Measurements from ENCODE around the gene TBC1D22A. TPM values are rescaled to one million over a fixed set of nuclear protein-coding genes. Genes with fewer than 3 reads are reported as not detected.

The TBC1D22A gene
- total RNA-seq, 2 donors from 2014 or later = 21.0 to 27.9 TPM

DNA sequence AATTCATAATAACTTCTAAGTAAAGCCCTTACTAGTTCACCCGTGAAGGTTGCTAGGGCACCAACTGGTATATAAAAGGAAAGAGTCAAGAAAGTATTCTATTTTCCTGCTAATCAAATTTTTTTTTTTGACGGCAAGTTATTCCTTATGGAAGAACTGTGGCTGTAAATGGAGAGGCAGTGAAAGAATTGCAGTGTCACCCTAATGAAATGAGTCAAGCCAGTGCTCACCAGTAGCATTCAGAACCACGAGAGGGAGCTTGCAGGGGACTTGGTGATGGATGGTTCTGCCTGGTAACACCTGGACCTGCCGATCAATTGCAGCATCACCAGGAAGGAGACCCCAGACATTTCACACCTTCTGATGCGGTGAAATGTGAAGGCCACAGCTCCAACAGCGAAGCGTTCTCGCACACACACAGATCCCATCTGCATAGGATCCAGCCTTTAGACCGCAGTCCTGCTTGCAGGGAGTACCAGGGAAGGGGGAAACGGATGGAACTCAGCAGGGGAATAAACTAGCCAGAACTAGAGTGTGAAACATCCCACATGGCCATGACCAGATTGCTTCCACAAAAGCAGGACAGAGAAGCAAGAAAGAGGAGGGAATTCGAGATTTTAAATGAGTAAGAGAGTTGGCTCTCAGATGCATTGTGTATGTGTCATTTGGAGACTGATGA is 326.2 kb downstream of the TBC1D22A start:
- peak overlapping the region; percentile 28 for H3K27ac ChIP-seq (ENCODE audit: low read depth, low read length)
- peaks cover 17% of the 10 kb centered on the region for H3K9me3 Mint-ChIP-seq
- no peak overlapping the region for H3K9ac ChIP-seq (ENCODE audit: extremely low read depth, low read length, poor library complexity, severe bottlenecking)
- H3K4me1 Mint-ChIP-seq = peaks cover 34% of the 10 kb centered on the region
- H3K4me3 Mint-ChIP-seq = no peak overlapping the region
- WGBS, 2 experiments (ENCODE audit: insufficient coverage in 1 of 2, insufficient read length in 1 of 2) = 77 to 85% methylated on average over 3 to 11 of the region's 11 CpGs
- H3K27me3 Mint-ChIP-seq (ENCODE audit: insufficient read depth) = no peaks in the 10 kb centered on the region
- H3K4me1 ChIP-seq (ENCODE audit: control insufficient read depth, insufficient read depth, low read length) = no peaks in the 10 kb centered on the region
- H3K27ac Mint-ChIP-seq = no peak overlapping the region
- no peak for DNase-seq
- no peaks in the 10 kb centered on the region for H3K27me3 ChIP-seq (ENCODE audit: control insufficient read depth, insufficient read depth, low read length, poor library complexity, severe bottlenecking)
- peaks cover 5% of the 10 kb centered on the region for H3K9me3 ChIP-seq (ENCODE audit: control insufficient read depth, low read length)
- TF ChIP-seq, protein P1, sequence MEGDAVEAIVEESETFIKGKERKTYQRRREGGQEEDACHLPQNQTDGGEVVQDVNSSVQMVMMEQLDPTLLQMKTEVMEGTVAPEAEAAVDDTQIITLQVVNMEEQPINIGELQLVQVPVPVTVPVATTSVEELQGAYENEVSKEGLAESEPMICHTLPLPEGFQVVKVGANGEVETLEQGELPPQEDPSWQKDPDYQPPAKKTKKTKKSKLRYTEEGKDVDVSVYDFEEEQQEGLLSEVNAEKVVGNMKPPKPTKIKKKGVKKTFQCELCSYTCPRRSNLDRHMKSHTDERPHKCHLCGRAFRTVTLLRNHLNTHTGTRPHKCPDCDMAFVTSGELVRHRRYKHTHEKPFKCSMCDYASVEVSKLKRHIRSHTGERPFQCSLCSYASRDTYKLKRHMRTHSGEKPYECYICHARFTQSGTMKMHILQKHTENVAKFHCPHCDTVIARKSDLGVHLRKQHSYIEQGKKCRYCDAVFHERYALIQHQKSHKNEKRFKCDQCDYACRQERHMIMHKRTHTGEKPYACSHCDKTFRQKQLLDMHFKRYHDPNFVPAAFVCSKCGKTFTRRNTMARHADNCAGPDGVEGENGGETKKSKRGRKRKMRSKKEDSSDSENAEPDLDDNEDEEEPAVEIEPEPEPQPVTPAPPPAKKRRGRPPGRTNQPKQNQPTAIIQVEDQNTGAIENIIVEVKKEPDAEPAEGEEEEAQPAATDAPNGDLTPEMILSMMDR (conservative IDR thresholded peaks at IDR 0.05) = no peak
- no peak overlapping the region for H3K4me3 ChIP-seq (ENCODE audit: low read length)
- H3K36me3 ChIP-seq (ENCODE audit: control insufficient read depth, insufficient read depth, low read length) = no peaks in the 10 kb centered on the region
- H3K36me3 Mint-ChIP-seq (ENCODE audit: low read depth) = peaks cover 13% of the 10 kb centered on the region

DNA sequence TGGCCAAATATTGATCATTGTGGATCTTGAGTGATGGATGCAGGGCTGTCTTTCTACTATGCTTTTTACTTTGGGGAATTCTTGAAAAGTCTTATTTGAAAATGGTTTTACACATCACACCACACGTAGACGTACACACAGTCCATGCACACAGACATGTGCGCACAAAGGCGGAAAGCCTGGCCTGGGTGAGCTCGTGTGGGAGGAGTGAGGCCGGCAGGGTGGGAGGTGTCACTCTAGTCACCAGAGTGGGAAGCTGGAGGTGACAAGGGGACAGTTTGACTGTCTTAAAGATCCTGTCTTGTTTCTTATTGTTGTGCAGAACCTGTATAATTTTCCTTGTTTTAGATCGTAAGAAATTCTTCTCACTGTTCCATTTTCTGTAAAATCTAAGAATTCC is 326.9 kb downstream of the TBC1D22A start:
- H3K4me1 Mint-ChIP-seq = peaks cover 31% of the 10 kb centered on the region
- Histone ChIP-seq H3K36me3 (ENCODE audit: control insufficient read depth, insufficient read depth, low read length) (no peaks in the 10 kb centered on the region), H3K27me3 (ENCODE audit: control insufficient read depth, insufficient read depth, low read length, poor library complexity, severe bottlenecking) (no peaks in the 10 kb centered on the region), H3K9ac (ENCODE audit: extremely low read depth, low read length, poor library complexity, severe bottlenecking) (no peak overlapping the region), H3K9me3 (ENCODE audit: control insufficient read depth, low read length) (peaks cover 11% of the 10 kb centered on the region), H3K27ac (ENCODE audit: low read depth, low read length) (no peak overlapping the region), H3K4me1 (ENCODE audit: control insufficient read depth, insufficient read depth, low read length) (no peaks in the 10 kb centered on the region), H3K4me3 (ENCODE audit: low read length) (no peak overlapping the region)
- H3K4me3 Mint-ChIP-seq = no peak overlapping the region
- no peak for DNase-seq
- H3K36me3 Mint-ChIP-seq (ENCODE audit: low read depth) = peaks cover 21% of the 10 kb centered on the region
- no peak overlapping the region for H3K27ac Mint-ChIP-seq
- H3K27me3 Mint-ChIP-seq (ENCODE audit: insufficient read depth) = no peaks in the 10 kb centered on the region
- WGBS, 2 experiments (ENCODE audit: insufficient coverage in 1 of 2, insufficient read length in 1 of 2) = 95 to 100% methylated on average over 1 to 7 of the region's 7 CpGs
- H3K9me3 Mint-ChIP-seq = peaks cover 24% of the 10 kb centered on the region
- TF ChIP-seq, protein P1 (conservative IDR thresholded peaks at IDR 0.05) = no peak

DNA sequence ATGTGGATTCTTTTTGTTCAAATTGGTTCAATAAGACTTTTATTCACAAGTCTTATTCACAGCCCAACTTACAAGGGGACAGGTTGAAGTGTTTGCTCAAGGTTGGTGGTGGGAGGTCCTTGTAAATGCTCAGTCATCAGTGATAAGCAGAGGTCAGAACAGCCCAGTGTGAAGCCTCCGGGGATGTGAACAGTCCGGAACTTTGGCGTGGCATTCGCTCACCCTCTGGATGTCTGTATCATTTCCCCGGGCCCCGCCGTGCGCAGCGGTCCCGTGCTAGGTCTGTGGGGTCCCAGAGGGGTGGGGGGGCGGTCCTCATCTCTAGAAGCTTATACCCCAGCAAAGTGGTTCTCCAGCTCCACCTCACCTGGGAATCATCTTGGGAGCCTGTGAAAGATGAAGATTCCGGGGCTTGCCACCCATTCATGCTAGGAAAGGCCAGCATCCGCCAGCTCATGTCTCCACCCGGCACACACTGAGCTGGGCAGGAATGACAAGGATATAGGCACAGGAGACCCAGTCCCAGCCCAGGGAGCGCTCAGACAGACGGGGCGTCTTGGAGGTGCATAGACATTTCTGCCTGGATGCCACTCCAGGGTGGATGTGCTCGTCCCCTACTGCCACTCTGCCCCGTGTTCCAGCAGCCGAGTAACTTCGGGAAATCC is 327.5 kb downstream of the TBC1D22A start:
- Histone ChIP-seq H3K27ac (ENCODE audit: low read depth, low read length) (no peak overlapping the region), H3K9ac (ENCODE audit: extremely low read depth, low read length, poor library complexity, severe bottlenecking) (no peak overlapping the region), H3K4me3 (ENCODE audit: low read length) (peak overlapping the region; percentile 79), H3K27me3 (ENCODE audit: control insufficient read depth, insufficient read depth, low read length, poor library complexity, severe bottlenecking) (no peaks in the 10 kb centered on the region), H3K4me1 (ENCODE audit: control insufficient read depth, insufficient read depth, low read length) (no peaks in the 10 kb centered on the region), H3K36me3 (ENCODE audit: control insufficient read depth, insufficient read depth, low read length) (no peaks in the 10 kb centered on the region), H3K9me3 (ENCODE audit: control insufficient read depth, low read length) (peaks cover 11% of the 10 kb centered on the region)
- no peak for DNase-seq
- Mint-ChIP-seq H3K4me3 (peak overlapping the region; percentile 55), H3K36me3 (ENCODE audit: low read depth) (peaks cover 21% of the 10 kb centered on the region), H3K27me3 (ENCODE audit: insufficient read depth) (no peaks in the 10 kb centered on the region), H3K9me3 (peaks cover 30% of the 10 kb centered on the region), H3K4me1 (peaks cover 28% of the 10 kb centered on the region), H3K27ac (no peak overlapping the region)
- TF ChIP-seq, protein P1 (conservative IDR thresholded peaks at IDR 0.05) = no peak
- WGBS, 2 experiments (ENCODE audit: insufficient coverage in 1 of 2, insufficient read length in 1 of 2) = 87 to 89% methylated on average over 10 to 21 of the region's 21 CpGs

Data from endodermal cell (in vitro differentiated cells).